Measurements from ENCODE around the gene CAPN2.

Gene CAPN2

GRCh38 chr1:223792046-223792445 is 79.7 kb downstream of the CAPN2 start:
- H3K9me3 ChIP-seq (ENCODE audit: control insufficient read depth, insufficient read depth, low read depth, low read length) = no peaks in the 10 kb centered on the region
- no peak overlapping the region for H3K27ac ChIP-seq (ENCODE audit: extremely low read depth, low read depth, low read length)
- H3K4me3 ChIP-seq (ENCODE audit: low read depth, low read length) = no peak overlapping the region
- TF ChIP-seq ZNF394 (tag by site-specific recombination; IDR thresholded peaks at IDR 0.05; ENCODE audit: borderline replicate concordance) (no peak), ZBTB44 (tag by site-specific recombination; IDR thresholded peaks at IDR 0.05) (no peak), ZFP69B (tag by site-specific recombination; IDR thresholded peaks at IDR 0.05) (no peak), ZNF623 (tag by site-specific recombination; IDR thresholded peaks at IDR 0.05) (no peak), ZNF473 (tag by site-specific recombination; IDR thresholded peaks at IDR 0.05) (no peak), ZNF621 (tag by site-specific recombination; IDR thresholded peaks at IDR 0.05) (no peak), ZNF426 (tag by site-specific recombination; IDR thresholded peaks at IDR 0.05) (no peak), ZNF48 (tag by site-specific recombination; IDR thresholded peaks at IDR 0.05) (no peak), GLI2 (tag by site-specific recombination; IDR thresholded peaks at IDR 0.05; ENCODE audit: borderline replicate concordance, low read depth) (no peak)
- CTCF ChIA-PET = interaction anchor here (0.6 to 0.7 kb wide), 3 partner anchors 67 to 668 kb away, joined by 3 to 4 read pairs (median 3); no protein-coding TSS in a partner anchor
- peaks cover 32 to 52% of the 10 kb centered on the region in 2 experiments for H3K36me3 ChIP-seq (ENCODE audit: control insufficient read depth in 2 of 2, insufficient read depth in 1 of 2, low read length in 2 of 2)
- no peaks in the 10 kb centered on the region for H3K4me1 ChIP-seq (ENCODE audit: control insufficient read depth, insufficient read depth, low read length)
- POLR2A ChIA-PET = no interaction called here

GRCh38 chr1:223793716-223794115 is 81.4 kb downstream of the CAPN2 start:
- Histone ChIP-seq H3K4me3 (ENCODE audit: low read depth, low read length) (no peak overlapping the region), H3K4me1 (ENCODE audit: control insufficient read depth, insufficient read depth, low read length) (no peaks in the 10 kb centered on the region), H3K27ac (ENCODE audit: extremely low read depth, low read depth, low read length) (no peak overlapping the region), H3K9me3 (ENCODE audit: control insufficient read depth, insufficient read depth, low read depth, low read length) (no peaks in the 10 kb centered on the region), H3K36me3 (ENCODE audit: control insufficient read depth in 2 of 2, insufficient read depth in 1 of 2, low read length in 2 of 2) (peaks cover 38 to 54% of the 10 kb centered on the region in 2 experiments)
- ChIA-PET CTCF (interaction anchor here (0.6 to 1.1 kb wide), 3 partner anchors 17 to 540 kb away, joined by 3 to 4 read pairs (median 3); no protein-coding TSS in a partner anchor), POLR2A (no interaction called here)
- no peak for TF ChIP-seq ZNF549 (tag by site-specific recombination; IDR thresholded peaks at IDR 0.05)
- TF ChIP-seq ZNF433 (tag by site-specific recombination; IDR thresholded peaks at IDR 0.05; ENCODE audit: low read depth) = no peak
- no peak for TF ChIP-seq OVOL3 (tag by site-specific recombination; IDR thresholded peaks at IDR 0.05)
- no peak for TF ChIP-seq ZNF324 (tag by site-specific recombination; IDR thresholded peaks at IDR 0.05)
- TF ChIP-seq ZNF76 (tag by site-specific recombination; IDR thresholded peaks at IDR 0.05; ENCODE audit: borderline replicate concordance, low read depth) = no peak
- no peak for TF ChIP-seq ZNF670 (tag by site-specific recombination; IDR thresholded peaks at IDR 0.05; ENCODE audit: low read depth)
- no peak for TF ChIP-seq ZBTB44 (tag by site-specific recombination; IDR thresholded peaks at IDR 0.05)
- no peak for TF ChIP-seq GLI2 (tag by site-specific recombination; IDR thresholded peaks at IDR 0.05; ENCODE audit: borderline replicate concordance, low read depth)
- no peak for TF ChIP-seq ZNF830 (tag by site-specific recombination; IDR thresholded peaks at IDR 0.05; ENCODE audit: low read depth)

GRCh38 chr1:223794136-223794880 is 82.0 kb downstream of the CAPN2 start:
- no peaks in the 10 kb centered on the region for H3K4me1 ChIP-seq (ENCODE audit: control insufficient read depth, insufficient read depth, low read length)
- CTCF ChIA-PET = interaction anchor here (0.6 to 1.3 kb wide), 4 partner anchors 16 to 540 kb away, joined by 3 to 7 read pairs (median 4); no protein-coding TSS in a partner anchor
- H3K9me3 ChIP-seq (ENCODE audit: control insufficient read depth, insufficient read depth, low read depth, low read length) = no peaks in the 10 kb centered on the region
- POLR2A ChIA-PET = no interaction called here
- no peak for TF ChIP-seq ZNF394 (tag by site-specific recombination; IDR thresholded peaks at IDR 0.05; ENCODE audit: borderline replicate concordance)
- TF ChIP-seq ZFP41 (tag by site-specific recombination; IDR thresholded peaks at IDR 0.05; ENCODE audit: borderline replicate concordance) = no peak
- TF ChIP-seq, protein P1, sequence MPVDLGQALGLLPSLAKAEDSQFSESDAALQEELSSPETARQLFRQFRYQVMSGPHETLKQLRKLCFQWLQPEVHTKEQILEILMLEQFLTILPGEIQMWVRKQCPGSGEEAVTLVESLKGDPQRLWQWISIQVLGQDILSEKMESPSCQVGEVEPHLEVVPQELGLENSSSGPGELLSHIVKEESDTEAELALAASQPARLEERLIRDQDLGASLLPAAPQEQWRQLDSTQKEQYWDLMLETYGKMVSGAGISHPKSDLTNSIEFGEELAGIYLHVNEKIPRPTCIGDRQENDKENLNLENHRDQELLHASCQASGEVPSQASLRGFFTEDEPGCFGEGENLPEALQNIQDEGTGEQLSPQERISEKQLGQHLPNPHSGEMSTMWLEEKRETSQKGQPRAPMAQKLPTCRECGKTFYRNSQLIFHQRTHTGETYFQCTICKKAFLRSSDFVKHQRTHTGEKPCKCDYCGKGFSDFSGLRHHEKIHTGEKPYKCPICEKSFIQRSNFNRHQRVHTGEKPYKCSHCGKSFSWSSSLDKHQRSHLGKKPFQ (tag by site-specific recombination; IDR thresholded peaks at IDR 0.05) = no peak
- H3K27ac ChIP-seq (ENCODE audit: extremely low read depth, low read depth, low read length) = no peak overlapping the region
- H3K36me3 ChIP-seq (ENCODE audit: control insufficient read depth in 2 of 2, insufficient read depth in 1 of 2, low read length in 2 of 2) = peaks cover 44 to 54% of the 10 kb centered on the region in 2 experiments
- no peak overlapping the region for H3K4me3 ChIP-seq (ENCODE audit: low read depth, low read length)

Measured in HEK293 (cell line).